Memory B cell (primary cell): Measurements from ENCODE around the gene SLC10A6.
A peak's percentile ranks its signal among the peaks of the same experiment; 100 is the strongest.
"Not testable (repeated sequence)": the region's sequence is repeated elsewhere in the genome, so short reads cannot be mapped to it uniquely, and the experiment has no call there.

Experiments used
- ATAC-seq: fragments of 150-1000 bp; cut with Tn5 transposase; 2 replicates; pipeline ENCODE4 v1.10.0; 2021; ENCODE audit warnings: low read depth, mild to moderate bottlenecking, moderate library complexity
- DNase-seq, 2 donors: peaks; one replicate each; pipeline ENCODE4 v3.0.0; 2022; ENCODE audit warnings: low spot score in 2 of 2
- H3K27ac Mint-ChIP-seq: one replicate; pipeline ENCODE4 v1.8.0; 2022; ENCODE audit warnings: mild to moderate bottlenecking, moderate library complexity, mixed read lengths
- H3K27me3 Mint-ChIP-seq: one replicate; pipeline ENCODE4 v1.8.0; 2022; ENCODE audit warnings: mixed read lengths
- H3K36me3 Mint-ChIP-seq: one replicate; pipeline ENCODE4 v1.8.0; 2022; ENCODE audit warnings: mild to moderate bottlenecking, mixed read lengths
- H3K4me1 Mint-ChIP-seq: one replicate; pipeline ENCODE4 v1.8.0; 2022; ENCODE audit warnings: mixed read lengths
- H3K4me3 Mint-ChIP-seq: one replicate; pipeline ENCODE4 v1.8.0; 2022; ENCODE audit warnings: mild to moderate bottlenecking, moderate library complexity, mixed read lengths
- H3K9me3 Mint-ChIP-seq: one replicate; pipeline ENCODE4 v1.8.0; 2022; ENCODE audit warnings: mixed read lengths

SLC10A6 gene

GRCh38 chr4:86848732-86849619 is at the start of gene SLC10A6:
Gene SLC10A6, minus strand, starts transcription at chr4:86849384. Its CDS starts 269 bp downstream, at chr4:86849115.
- no peaks in the 10 kb centered on the region for H3K4me1 Mint-ChIP-seq
- H3K36me3 Mint-ChIP-seq = no peaks in the 10 kb centered on the region
- no peak within 1 kb of the TSS for H3K27ac Mint-ChIP-seq
- no peak for DNase-seq
- H3K4me3 Mint-ChIP-seq = no peak within 1 kb of the TSS
- no peak for ATAC-seq
- H3K9me3 Mint-ChIP-seq = no peaks in the 10 kb centered on the region
- peaks cover 9% of the 10 kb centered on the region for H3K27me3 Mint-ChIP-seq

- DNase-seq (no peak), ATAC-seq (no peak)
- H3K9me3 Mint-ChIP-seq = no peaks in the 10 kb centered on the region
- no peaks in the 10 kb centered on the region for H3K27me3 Mint-ChIP-seq
- no peak overlapping the region for H3K27ac Mint-ChIP-seq
- H3K4me1 Mint-ChIP-seq = no peaks in the 10 kb centered on the region
- H3K4me3 Mint-ChIP-seq = no peak overlapping the region
- no peaks in the 10 kb centered on the region for H3K36me3 Mint-ChIP-seq
Measured at GRCh38 chr4:86898562-86898961, 49.4 kb upstream of the SLC10A6 start.

GRCh38 chr4:86896596-86896995 is 47.4 kb upstream of the SLC10A6 start:
- Mint-ChIP-seq H3K4me1 (peaks cover 3% of the 10 kb centered on the region), H3K27ac (no peak overlapping the region), H3K27me3 (peaks cover 5% of the 10 kb centered on the region), H3K36me3 (no peaks in the 10 kb centered on the region), H3K9me3 (no peaks in the 10 kb centered on the region), H3K4me3 (no peak overlapping the region)
- ATAC-seq (no peak), DNase-seq (no peak)

- H3K9me3 Mint-ChIP-seq = no peaks in the 10 kb centered on the region
- peaks cover 3% of the 10 kb centered on the region for H3K4me1 Mint-ChIP-seq
- peaks cover 6% of the 10 kb centered on the region for H3K27me3 Mint-ChIP-seq
- ATAC-seq (peak; percentile 41), DNase-seq (peak in 1 of 2 donors; percentile 41)
- H3K36me3 Mint-ChIP-seq = no peaks in the 10 kb centered on the region
- H3K4me3 Mint-ChIP-seq = no peak overlapping the region
- no peak overlapping the region for H3K27ac Mint-ChIP-seq
Measured at GRCh38 chr4:86895692-86896488, 46.7 kb upstream of the SLC10A6 start.

- Mint-ChIP-seq H3K36me3 (no peaks in the 10 kb centered on the region), H3K4me3 (no peak overlapping the region), H3K9me3 (no peaks in the 10 kb centered on the region), H3K27me3 (peaks cover 8% of the 10 kb centered on the region), H3K4me1 (peaks cover 3% of the 10 kb centered on the region), H3K27ac (no peak overlapping the region)
- ATAC-seq (no peak), DNase-seq (no peak)
Measured at GRCh38 chr4:86894455-86894854, 45.3 kb upstream of the SLC10A6 start.

GRCh38 chr4:86893136-86893535 is 44.0 kb upstream of the SLC10A6 start:
- no peak for DNase-seq
- no peak for ATAC-seq
- no peaks in the 10 kb centered on the region for H3K36me3 Mint-ChIP-seq
- no peak overlapping the region for H3K27ac Mint-ChIP-seq
- peaks cover 8% of the 10 kb centered on the region for H3K27me3 Mint-ChIP-seq
- no peaks in the 10 kb centered on the region for H3K9me3 Mint-ChIP-seq
- peaks cover 3% of the 10 kb centered on the region for H3K4me1 Mint-ChIP-seq
- peak overlapping the region; percentile 74 for H3K4me3 Mint-ChIP-seq

- Mint-ChIP-seq H3K9me3 (no peaks in the 10 kb centered on the region), H3K36me3 (peaks cover 2% of the 10 kb centered on the region), H3K27me3 (peaks cover 8% of the 10 kb centered on the region), H3K4me1 (peaks cover 3% of the 10 kb centered on the region), H3K27ac (no peak overlapping the region), H3K4me3 (peak overlapping the region; percentile 74)
- ATAC-seq = peak; percentile 36
- no peak for DNase-seq
Measured at GRCh38 chr4:86892636-86892960, 43.4 kb upstream of the SLC10A6 start.

- DNase-seq (no peak), ATAC-seq (peak; percentile 65)
- H3K36me3 Mint-ChIP-seq = peaks cover 3% of the 10 kb centered on the region
- H3K27ac Mint-ChIP-seq = no peak within 1 kb of the TSS
- H3K9me3 Mint-ChIP-seq = no peaks in the 10 kb centered on the region
- H3K4me3 Mint-ChIP-seq = peak within 1 kb of the TSS; percentile 74
- H3K4me1 Mint-ChIP-seq = peaks cover 3% of the 10 kb centered on the region
- H3K27me3 Mint-ChIP-seq = peaks cover 8% of the 10 kb centered on the region
Measured at GRCh38 chr4:86891762-86892635, 42.8 kb upstream of the SLC10A6 start, which contains the start of gene C4orf36. Gene C4orf36, minus strand, starts transcription at chr4:86892422. Its CDS starts 902 bp downstream, at chr4:86891520.

GRCh38 chr4:86890790-86891189 is 41.6 kb upstream of the SLC10A6 start:
- Mint-ChIP-seq H3K27ac (no peak overlapping the region), H3K9me3 (no peaks in the 10 kb centered on the region), H3K4me3 (no peak overlapping the region), H3K36me3 (peaks cover 3% of the 10 kb centered on the region), H3K27me3 (peaks cover 8% of the 10 kb centered on the region), H3K4me1 (peaks cover 3% of the 10 kb centered on the region)
- DNase-seq = no peak
- ATAC-seq = no peak

GRCh38 chr4:86879641-86880040 is 30.5 kb upstream of the SLC10A6 start:
- DNase-seq (no peak), ATAC-seq (no peak)
- H3K4me1 Mint-ChIP-seq = no peaks in the 10 kb centered on the region
- no peaks in the 10 kb centered on the region for H3K27me3 Mint-ChIP-seq
- H3K9me3 Mint-ChIP-seq = peaks cover 7% of the 10 kb centered on the region
- H3K36me3 Mint-ChIP-seq = peaks cover 4% of the 10 kb centered on the region
- H3K27ac Mint-ChIP-seq = no peak overlapping the region
- H3K4me3 Mint-ChIP-seq = no peak overlapping the region

GRCh38 chr4:86878640-86879039 is 29.5 kb upstream of the SLC10A6 start:
- peaks cover 7% of the 10 kb centered on the region for H3K9me3 Mint-ChIP-seq
- ATAC-seq = no peak

GRCh38 chr4:86876894-86877685 is 27.9 kb upstream of the SLC10A6 start:
- DNase-seq (no peak), ATAC-seq (no peak)
- Mint-ChIP-seq H3K4me3 (no peak overlapping the region), H3K27me3 (peaks cover 2% of the 10 kb centered on the region), H3K9me3 (peaks cover 7% of the 10 kb centered on the region), H3K27ac (no peak overlapping the region), H3K36me3 (peaks cover 4% of the 10 kb centered on the region), H3K4me1 (peaks cover 1% of the 10 kb centered on the region)

More at GRCh38 chr4:86878640-86879039, 29.5 kb upstream of the SLC10A6 start:
- H3K4me1 Mint-ChIP-seq = no peaks in the 10 kb centered on the region
- no peaks in the 10 kb centered on the region for H3K27me3 Mint-ChIP-seq
- no peak overlapping the region for H3K4me3 Mint-ChIP-seq
- no peak overlapping the region for H3K27ac Mint-ChIP-seq
- peaks cover 4% of the 10 kb centered on the region for H3K36me3 Mint-ChIP-seq
- no peak for DNase-seq

GRCh38 chr4:86875436-86875835 is 26.3 kb upstream of the SLC10A6 start:
- H3K27ac Mint-ChIP-seq, ATAC-seq, H3K9me3 Mint-ChIP-seq, H3K4me1 Mint-ChIP-seq, H3K4me3 Mint-ChIP-seq, H3K27me3 Mint-ChIP-seq, DNase-seq, H3K36me3 Mint-ChIP-seq: not testable (repeated sequence)
